Mucosa of descending colon (tissue), 3 donors: Measurements from ENCODE around the gene LMCD1. TPM values are rescaled to one million over a fixed set of nuclear protein-coding genes. Genes with fewer than 3 reads are reported as not detected.

Experiments used
- ATAC-seq: fragments of 200-7000 bp; cut with Tn5 transposase; one replicate; pipeline ENCODE4 v1.9.1; 2020; ENCODE audit warnings: mild to moderate bottlenecking, moderate library complexity
- DNase-seq, 3 donors: peaks; one replicate each; pipeline ENCODE4 v3.0.0-alpha.2; 2020
- H3K36me3 ChIP-seq: fragments of 200-600 bp; one replicate; pipeline ENCODE4 v1.8.0; 2021; ENCODE audit warnings: low read depth, mild to moderate bottlenecking
- H3K4me1 ChIP-seq: fragments of 200-600 bp; one replicate; pipeline ENCODE4 v1.8.0; 2021; ENCODE audit warnings: low read depth, mild to moderate bottlenecking
- H3K4me3 ChIP-seq: fragments of 200-600 bp; one replicate; pipeline ENCODE4 v1.8.0; 2021; ENCODE audit warnings: mild to moderate bottlenecking
- H3K9me3 ChIP-seq: fragments of 200-600 bp; one replicate; pipeline ENCODE4 v1.8.0; 2021; ENCODE audit warnings: mild to moderate bottlenecking
- intact Hi-C, 2 donors: fragments of 100-400 bp; cut with DNase I in 1 of 2; cut with micrococcal nuclease in 1 of 2; formaldehyde crosslinking; loops; one replicate each; pipeline versions ENCODE4 v1.11.0 to v1.11.1; 2022; cut with DNase I, micrococcal nuclease
- total RNA-seq, 3 donors: library from RNA; stranded (reverse); fragmentation: NEBNext Ultra II Directional in 2 of 3; extraction: Animal tissue kit (Norgen Biotek cat#: 25700) in 2 of 3; gene quantifications; one replicate each; pipeline versions ENCODE4 v1.2.1 to v1.2.4, GENCODE V29; 2021 to 2023
- TF ChIP-seq, protein P1 (sequence below): fragments of 200-600 bp; IDR thresholded peaks from one replicate; pipeline ENCODE4 v1.8.0; 2022; ENCODE audit warnings: antibody characterized with exemption, mild to moderate bottlenecking
- donor health status: DM: no; HTN: no; CAD: no; lungs with moderate emphysema.
- donor health status: DM: no; HTN: no; CAD: no.
- donor health status: DM: no; HTN: yes; CAD: no.

LMCD1 gene
- total RNA-seq, 3 donors from 2014 or later: 5.1 to 9.7 (median 7.2) TPM

DNA sequence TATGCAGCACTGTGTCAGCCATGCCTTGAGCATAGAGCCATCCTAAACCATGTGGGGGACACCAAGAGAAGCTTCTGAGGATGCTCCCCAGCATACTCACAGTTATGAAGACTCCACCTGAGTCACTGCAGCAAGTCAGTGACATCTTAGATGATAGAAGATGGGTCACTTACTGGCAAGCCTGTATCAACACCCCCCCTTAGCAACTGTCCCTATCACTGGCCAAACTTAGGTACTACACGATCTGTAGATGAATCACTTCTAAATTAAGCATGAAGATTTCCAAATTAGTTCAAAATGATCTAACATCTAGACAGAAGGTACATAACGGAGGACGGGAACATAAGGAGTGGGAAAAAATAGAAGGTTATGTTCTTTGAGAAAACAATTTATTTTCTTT lies 13.2 kb upstream of the LMCD1 start:
- no peak overlapping the region for H3K4me3 ChIP-seq
- TF ChIP-seq, protein P1, sequence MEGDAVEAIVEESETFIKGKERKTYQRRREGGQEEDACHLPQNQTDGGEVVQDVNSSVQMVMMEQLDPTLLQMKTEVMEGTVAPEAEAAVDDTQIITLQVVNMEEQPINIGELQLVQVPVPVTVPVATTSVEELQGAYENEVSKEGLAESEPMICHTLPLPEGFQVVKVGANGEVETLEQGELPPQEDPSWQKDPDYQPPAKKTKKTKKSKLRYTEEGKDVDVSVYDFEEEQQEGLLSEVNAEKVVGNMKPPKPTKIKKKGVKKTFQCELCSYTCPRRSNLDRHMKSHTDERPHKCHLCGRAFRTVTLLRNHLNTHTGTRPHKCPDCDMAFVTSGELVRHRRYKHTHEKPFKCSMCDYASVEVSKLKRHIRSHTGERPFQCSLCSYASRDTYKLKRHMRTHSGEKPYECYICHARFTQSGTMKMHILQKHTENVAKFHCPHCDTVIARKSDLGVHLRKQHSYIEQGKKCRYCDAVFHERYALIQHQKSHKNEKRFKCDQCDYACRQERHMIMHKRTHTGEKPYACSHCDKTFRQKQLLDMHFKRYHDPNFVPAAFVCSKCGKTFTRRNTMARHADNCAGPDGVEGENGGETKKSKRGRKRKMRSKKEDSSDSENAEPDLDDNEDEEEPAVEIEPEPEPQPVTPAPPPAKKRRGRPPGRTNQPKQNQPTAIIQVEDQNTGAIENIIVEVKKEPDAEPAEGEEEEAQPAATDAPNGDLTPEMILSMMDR: no peak
- H3K36me3 ChIP-seq: no peaks in the 10 kb centered on the region
- ATAC-seq (no peak), DNase-seq (no peak)
- H3K9me3 ChIP-seq: no peaks in the 10 kb centered on the region
- H3K4me1 ChIP-seq: no peaks in the 10 kb centered on the region
- intact Hi-C loops: no loop called here

DNA sequence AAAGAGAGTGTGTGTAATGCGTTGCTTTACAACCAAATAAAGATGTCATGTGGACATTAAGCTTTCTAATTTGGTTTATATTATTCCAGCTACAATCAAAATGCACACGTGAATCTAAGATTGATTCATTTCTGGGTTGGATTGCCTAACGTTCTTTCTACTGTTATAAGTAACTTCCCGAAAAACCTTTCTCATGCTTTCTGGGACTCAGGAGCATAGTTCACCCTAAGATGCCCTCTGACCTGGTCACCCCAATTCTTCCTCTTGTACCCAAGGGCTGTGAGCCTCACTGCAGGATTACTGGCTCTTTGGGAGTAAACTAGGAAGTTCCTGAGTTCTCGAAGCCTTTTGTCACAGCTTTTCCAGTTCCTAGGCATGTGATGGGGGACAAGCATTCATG lies 12.7 kb upstream of the LMCD1 start:
- no peaks in the 10 kb centered on the region for H3K4me1 ChIP-seq
- no peaks in the 10 kb centered on the region for H3K36me3 ChIP-seq
- no peak overlapping the region for H3K4me3 ChIP-seq
- ATAC-seq (no peak), DNase-seq (no peak)
- intact Hi-C loops: no loop called here
- TF ChIP-seq, protein P1: no peak
- H3K9me3 ChIP-seq: no peaks in the 10 kb centered on the region

DNA sequence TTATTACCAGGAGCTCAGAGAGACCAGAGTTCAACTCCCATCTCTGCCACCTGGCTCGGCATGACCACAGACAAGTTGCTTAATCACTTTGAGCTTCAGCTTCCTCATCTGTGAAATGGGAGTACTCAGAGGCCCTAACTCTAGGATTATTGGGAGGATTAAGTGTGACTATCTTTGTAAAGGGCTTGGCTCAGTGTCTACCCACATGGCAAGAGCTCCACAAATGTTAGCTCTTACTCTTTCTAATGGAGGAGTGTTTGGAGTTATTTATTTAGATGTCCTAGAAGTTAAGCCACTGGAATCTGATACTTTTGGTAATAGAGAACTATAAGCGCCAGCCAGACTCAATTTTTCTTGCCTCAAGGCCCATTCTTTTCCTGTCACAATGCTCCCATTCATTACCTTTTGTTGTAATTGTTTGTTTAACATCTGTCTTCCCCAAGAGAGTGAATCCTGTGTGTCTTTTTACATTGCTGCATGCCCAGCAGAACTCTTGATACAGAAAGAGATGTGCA lies 12.3 kb upstream of the LMCD1 start:
- H3K36me3 ChIP-seq: no peaks in the 10 kb centered on the region
- TF ChIP-seq, protein P1: no peak
- intact Hi-C loops: no loop called here
- no peak for ATAC-seq
- H3K9me3 ChIP-seq: no peaks in the 10 kb centered on the region
- no peak for DNase-seq
- H3K4me3 ChIP-seq: no peak overlapping the region
- H3K4me1 ChIP-seq: no peaks in the 10 kb centered on the region

DNA sequence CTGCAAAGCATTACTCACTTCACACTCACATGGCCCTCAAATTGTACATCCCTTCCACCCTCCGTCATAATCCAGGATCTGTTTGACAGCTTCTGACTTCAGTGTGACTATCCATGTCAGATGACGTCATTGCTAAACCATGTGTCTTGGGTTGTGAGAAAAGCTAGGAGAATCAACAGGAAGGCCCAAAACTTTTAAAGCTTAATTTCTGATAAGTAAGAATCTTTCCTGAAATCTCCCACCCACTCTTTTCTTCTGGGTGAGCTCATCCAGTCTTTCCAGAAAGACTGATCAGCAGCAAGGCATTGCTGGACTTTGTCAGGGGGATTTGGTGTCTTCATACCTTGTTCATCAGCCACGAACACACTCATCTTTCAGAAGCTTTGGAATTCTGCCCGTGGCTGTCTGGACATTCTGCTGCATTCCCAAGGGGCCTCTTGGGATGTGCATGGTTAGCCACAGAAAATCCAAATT lies 11.5 kb upstream of the LMCD1 start:
- Histone ChIP-seq H3K4me1 (no peaks in the 10 kb centered on the region), H3K4me3 (no peak overlapping the region), H3K36me3 (no peaks in the 10 kb centered on the region), H3K9me3 (no peaks in the 10 kb centered on the region)
- ATAC-seq (no peak), DNase-seq (no peak)
- intact Hi-C loops: no loop called here
- TF ChIP-seq, protein P1: no peak

DNA sequence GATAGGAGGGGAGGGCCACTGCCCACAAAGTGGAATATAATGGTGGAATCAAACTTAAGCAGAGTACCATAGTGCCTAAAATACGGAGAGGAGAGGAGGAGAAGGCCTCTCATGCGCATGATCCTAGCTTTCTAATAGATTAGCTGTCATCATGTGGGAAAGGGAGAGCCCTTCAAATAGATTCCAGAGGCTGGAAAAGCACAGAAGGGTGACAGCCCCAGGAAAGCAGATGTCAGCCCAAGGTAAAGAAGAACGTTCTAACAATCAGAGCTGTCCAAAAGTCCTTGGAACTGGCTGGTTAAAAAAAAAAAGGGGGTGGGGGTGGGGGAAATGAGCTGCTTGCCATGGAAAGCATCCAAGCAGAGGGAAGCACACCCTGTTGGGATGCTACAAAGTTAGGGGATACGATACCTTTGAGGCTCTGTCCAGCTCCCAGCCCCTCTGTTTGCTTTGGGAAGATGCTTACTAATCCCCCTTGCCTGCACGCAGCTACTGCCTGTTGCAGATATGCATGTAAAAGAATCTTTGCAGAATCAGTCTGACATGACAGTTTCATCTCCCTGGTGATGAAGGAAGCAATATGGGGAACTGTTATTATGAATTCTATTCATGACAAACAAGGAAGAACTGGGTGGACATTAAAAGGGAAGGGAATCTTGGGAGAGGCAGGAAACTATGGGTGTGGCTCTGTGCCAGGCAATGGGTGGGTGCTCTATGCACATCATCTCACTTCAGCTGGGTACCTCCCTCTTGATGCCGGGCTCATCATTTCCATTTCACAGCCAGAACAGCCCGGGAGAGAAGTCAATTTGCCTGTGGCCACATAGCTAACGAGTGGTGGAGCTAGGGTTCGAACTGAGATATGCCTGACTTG lies 10.1 kb upstream of the LMCD1 start:
- Histone ChIP-seq H3K9me3 (no peaks in the 10 kb centered on the region), H3K36me3 (no peaks in the 10 kb centered on the region), H3K4me1 (no peaks in the 10 kb centered on the region), H3K4me3 (no peak overlapping the region)
- TF ChIP-seq, protein P1: no peak
- peak; percentile 69 for ATAC-seq
- intact Hi-C loops: no loop called here
- DNase-seq: peak in 2 of 3 donors; percentile 41 to 51
